Progenitor cell of endocrine pancreas (in vitro differentiated cells): ENCODE results near the gene KLHL26. TPM values are rescaled to one million over a fixed set of nuclear protein-coding genes. Genes with fewer than 3 reads are reported as not detected.

Experiments used
- DNase-seq: peaks from one replicate; pipeline ENCODE4 v3.0.0; 2021; ENCODE audit warnings: low spot score; ENCODE audit not compliant: unreplicated experiment
- H3K27ac Mint-ChIP-seq: 2 replicates; pipeline ENCODE4 v1.8.0; 2021; ENCODE audit warnings: mild to moderate bottlenecking, moderate library complexity, mixed read lengths
- H3K27me3 Mint-ChIP-seq: 2 replicates; pipeline ENCODE4 v1.8.0; 2021; ENCODE audit warnings: mixed read lengths
- H3K36me3 Mint-ChIP-seq: 2 replicates; pipeline ENCODE4 v1.8.0; 2022; ENCODE audit warnings: mixed read lengths; ENCODE audit not compliant: insufficient read depth
- H3K4me1 Mint-ChIP-seq: 2 replicates; pipeline ENCODE4 v1.8.0; 2021; ENCODE audit warnings: low read depth, mixed read lengths
- H3K4me3 Mint-ChIP-seq: 2 replicates; pipeline ENCODE4 v1.8.0; 2021; ENCODE audit warnings: low read depth, mild to moderate bottlenecking, moderate library complexity, mixed read lengths
- H3K9me3 Mint-ChIP-seq: 2 replicates; pipeline ENCODE4 v1.8.0; 2021; ENCODE audit warnings: low read depth, mixed read lengths
- total RNA-seq: library from RNA; stranded (reverse); gene quantifications from 2 replicates; pipeline ENCODE4 v1.2.1, GENCODE V29; 2021
- TF ChIP-seq, protein P1 (sequence below): fragments of 200-600 bp; sonication (generic); IDR thresholded peaks from one replicate; pipeline ENCODE4 v1.5.0; 2021; ENCODE audit warnings: antibody characterized with exemption, mild to moderate bottlenecking; ENCODE audit not compliant: unreplicated experiment

Gene KLHL26
- total RNA-seq, 1 donor from 2014 or later, result 12.3 TPM

DNA sequence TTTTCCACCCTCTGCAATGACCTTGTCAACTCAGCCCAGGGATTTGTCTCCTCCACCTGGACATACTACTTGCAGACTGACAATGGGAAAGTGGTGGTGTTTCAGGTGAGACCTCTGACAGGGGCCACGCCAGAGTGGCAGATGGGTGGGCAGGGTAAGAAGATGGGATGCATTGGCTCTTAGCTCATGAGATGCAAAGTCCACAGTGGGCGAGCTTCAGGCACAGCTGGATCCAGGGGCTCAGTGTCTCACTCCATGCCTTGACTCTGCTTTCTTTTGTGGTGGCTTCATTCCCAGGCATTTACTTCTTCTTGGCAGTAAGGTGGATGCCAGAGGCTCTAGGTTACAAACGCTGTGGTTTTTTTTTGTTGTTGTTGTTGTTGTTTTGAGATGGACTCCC, 20.8 kb upstream of the KLHL26 start:
- DNase-seq, result no peak
- Mint-ChIP-seq H3K4me3 (no peak overlapping the region), H3K27ac (no peak overlapping the region), H3K4me1 (peaks cover 9% of the 10 kb centered on the region), H3K27me3 (peaks cover 53% of the 10 kb centered on the region), H3K9me3 (peaks cover 4% of the 10 kb centered on the region), H3K36me3 (no peaks in the 10 kb centered on the region)
- TF ChIP-seq, protein P1, sequence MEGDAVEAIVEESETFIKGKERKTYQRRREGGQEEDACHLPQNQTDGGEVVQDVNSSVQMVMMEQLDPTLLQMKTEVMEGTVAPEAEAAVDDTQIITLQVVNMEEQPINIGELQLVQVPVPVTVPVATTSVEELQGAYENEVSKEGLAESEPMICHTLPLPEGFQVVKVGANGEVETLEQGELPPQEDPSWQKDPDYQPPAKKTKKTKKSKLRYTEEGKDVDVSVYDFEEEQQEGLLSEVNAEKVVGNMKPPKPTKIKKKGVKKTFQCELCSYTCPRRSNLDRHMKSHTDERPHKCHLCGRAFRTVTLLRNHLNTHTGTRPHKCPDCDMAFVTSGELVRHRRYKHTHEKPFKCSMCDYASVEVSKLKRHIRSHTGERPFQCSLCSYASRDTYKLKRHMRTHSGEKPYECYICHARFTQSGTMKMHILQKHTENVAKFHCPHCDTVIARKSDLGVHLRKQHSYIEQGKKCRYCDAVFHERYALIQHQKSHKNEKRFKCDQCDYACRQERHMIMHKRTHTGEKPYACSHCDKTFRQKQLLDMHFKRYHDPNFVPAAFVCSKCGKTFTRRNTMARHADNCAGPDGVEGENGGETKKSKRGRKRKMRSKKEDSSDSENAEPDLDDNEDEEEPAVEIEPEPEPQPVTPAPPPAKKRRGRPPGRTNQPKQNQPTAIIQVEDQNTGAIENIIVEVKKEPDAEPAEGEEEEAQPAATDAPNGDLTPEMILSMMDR, result no peak

DNA sequence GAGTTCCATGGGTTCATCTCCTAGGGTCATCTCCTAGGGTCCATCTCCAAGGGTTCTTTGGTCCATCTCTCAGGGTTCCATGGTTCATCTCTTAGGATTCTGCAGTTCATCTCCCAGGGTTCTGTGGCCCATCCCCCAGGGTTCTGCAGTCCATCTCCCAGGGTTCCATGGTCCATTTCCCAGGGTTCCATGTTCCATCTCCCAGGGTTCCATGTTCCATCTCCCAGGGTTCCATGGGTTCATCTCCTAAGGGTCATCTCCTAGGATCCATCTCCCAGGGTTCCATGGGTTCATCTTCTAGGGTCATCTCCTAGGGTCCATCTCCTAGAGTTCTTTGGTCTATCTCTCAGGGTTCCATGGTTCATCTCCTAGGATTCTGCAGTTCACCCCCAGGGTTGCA, 19.3 kb upstream of the KLHL26 start:
- Mint-ChIP-seq H3K27ac (no peak overlapping the region), H3K27me3 (peaks cover 45% of the 10 kb centered on the region), H3K4me1 (peaks cover 4% of the 10 kb centered on the region), H3K36me3 (no peaks in the 10 kb centered on the region), H3K4me3 (no peak overlapping the region), H3K9me3 (peaks cover 4% of the 10 kb centered on the region)
- TF ChIP-seq, protein P1, result no peak
- DNase-seq, result no peak

DNA sequence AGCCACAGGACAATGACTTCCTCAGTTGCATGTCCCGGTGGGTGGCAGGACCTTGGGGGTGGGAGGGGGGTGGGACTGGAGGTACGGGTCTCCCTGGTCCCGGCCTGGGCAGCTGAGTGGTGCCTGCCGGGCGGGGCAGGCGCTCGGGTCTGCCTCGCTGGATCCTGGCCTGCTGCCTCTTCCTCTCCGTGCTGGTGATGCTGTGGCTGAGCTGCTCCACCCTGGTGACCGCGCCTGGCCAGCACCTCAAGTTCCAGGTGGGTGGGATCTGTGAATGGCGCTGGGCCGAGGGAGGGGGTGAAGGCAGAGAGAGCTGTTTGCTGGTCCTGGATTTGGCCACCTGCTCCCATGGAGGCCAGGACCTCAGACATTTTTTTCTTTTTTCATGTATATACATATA, 18.6 kb upstream of the KLHL26 start:
- Mint-ChIP-seq H3K27me3 (peaks cover 44% of the 10 kb centered on the region), H3K4me1 (peaks cover 2% of the 10 kb centered on the region), H3K4me3 (no peak overlapping the region), H3K9me3 (peaks cover 4% of the 10 kb centered on the region), H3K27ac (no peak overlapping the region), H3K36me3 (no peaks in the 10 kb centered on the region)
- TF ChIP-seq, protein P1, result no peak
- DNase-seq, result no peak

DNA sequence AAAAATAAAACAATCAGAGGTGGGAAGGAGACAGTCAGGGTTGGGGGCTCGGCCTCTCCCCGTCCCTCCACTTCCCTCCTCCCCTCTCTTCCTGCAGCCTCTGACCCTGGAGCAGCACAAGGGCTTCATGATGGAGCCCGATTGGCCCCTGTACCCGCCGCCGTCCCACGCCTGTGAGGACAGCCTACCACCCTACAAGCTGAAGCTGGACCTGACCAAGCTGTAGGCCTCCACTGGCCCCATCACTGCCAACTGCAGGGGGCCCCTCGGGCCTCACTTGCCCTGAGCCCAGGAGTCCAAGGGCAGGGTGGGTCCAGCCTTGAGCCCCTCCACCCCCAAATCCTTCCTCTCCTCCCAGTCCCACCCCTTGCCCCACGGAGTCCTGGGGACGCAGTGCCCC, 16.5 kb upstream of the KLHL26 start:
- H3K36me3 Mint-ChIP-seq, result no peaks in the 10 kb centered on the region
- DNase-seq, result no peak
- TF ChIP-seq, protein P1, result no peak
- peaks cover 26% of the 10 kb centered on the region for H3K27me3 Mint-ChIP-seq
- no peak overlapping the region for H3K4me3 Mint-ChIP-seq
- H3K9me3 Mint-ChIP-seq, result peaks cover 4% of the 10 kb centered on the region
- no peak overlapping the region for H3K27ac Mint-ChIP-seq
- H3K4me1 Mint-ChIP-seq, result no peaks in the 10 kb centered on the region

DNA sequence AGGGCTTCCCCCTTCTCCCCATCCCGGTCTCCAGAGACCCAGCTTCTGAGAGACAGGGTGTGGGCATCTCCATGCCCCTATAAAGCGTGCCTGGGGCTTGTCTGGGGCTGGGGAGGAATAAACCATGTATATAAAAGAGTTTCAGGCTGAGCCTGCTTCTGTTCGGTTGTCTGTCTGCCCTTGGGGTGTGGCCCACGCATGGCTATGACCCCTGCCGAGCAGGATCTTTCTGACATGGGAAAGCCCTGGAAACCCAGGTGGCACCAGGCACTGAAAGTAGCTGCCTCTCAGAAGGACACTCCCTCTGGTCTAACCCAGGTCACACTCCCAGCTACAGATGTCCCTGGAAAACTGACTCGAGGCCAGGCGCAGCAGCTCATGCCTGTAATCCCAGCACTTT, 15.9 kb upstream of the KLHL26 start:
- DNase-seq, result no peak
- Mint-ChIP-seq H3K27ac (no peak overlapping the region), H3K27me3 (peaks cover 22% of the 10 kb centered on the region), H3K9me3 (peaks cover 4% of the 10 kb centered on the region), H3K36me3 (no peaks in the 10 kb centered on the region), H3K4me1 (no peaks in the 10 kb centered on the region), H3K4me3 (no peak overlapping the region)
- TF ChIP-seq, protein P1, result no peak
